ENCODE data around the gene PPP1CA. TPM values are rescaled to one million over a fixed set of nuclear protein-coding genes. Genes with fewer than 3 reads are reported as not detected.

PPP1CA gene
- total RNA-seq, 1 donor from 2014 or later: 159 TPM

- DNase-seq (ENCODE audit: low read depth) (no peak), FAIRE-seq (no peak)
- no peak overlapping the region for H2AFZ ChIP-seq (ENCODE audit: low read depth, low read length)
- TF ChIP-seq EZH2 (IDR thresholded peaks at IDR 0.05; ENCODE audit: insufficient read depth, low read length): no peak
- TF ChIP-seq CTCF (IDR thresholded peaks at IDR 0.05; ENCODE audit: insufficient read depth, low read depth, low read length): no peak
- H3K27me3 Mint-ChIP-seq (ENCODE audit: low read depth, unreplicated experiment): no peaks in the 10 kb centered on the region
- H3K4me1 Mint-ChIP-seq (ENCODE audit: low read depth, unreplicated experiment): peaks cover 39% of the 10 kb centered on the region
- H3K27me3 ChIP-seq (ENCODE audit: insufficient read depth, low read length): no peaks in the 10 kb centered on the region
- H3K4me3 Mint-ChIP-seq (ENCODE audit: unreplicated experiment): peak overlapping the region; percentile 34
- no peaks in the 10 kb centered on the region for H3K9me3 ChIP-seq (ENCODE audit: insufficient read depth, low read depth, low read length)
- peak overlapping the region; percentile 20 for H3K9ac ChIP-seq (ENCODE audit: low read length)
- peak overlapping the region; percentile 60 for H3K4me2 ChIP-seq (ENCODE audit: low read length)
- no peak overlapping the region for H3K27ac Mint-ChIP-seq (ENCODE audit: unreplicated experiment)
- peaks cover 89% of the 10 kb centered on the region for H4K20me1 ChIP-seq (ENCODE audit: insufficient read depth, low read length)
- H3K9me3 Mint-ChIP-seq (ENCODE audit: unreplicated experiment): no peaks in the 10 kb centered on the region
- H3K27ac ChIP-seq (ENCODE audit: low read depth, low read length): no peak overlapping the region
- H3K4me1 ChIP-seq (ENCODE audit: insufficient read depth, low read length): peaks cover 47% of the 10 kb centered on the region
- peaks cover 67% of the 10 kb centered on the region for H3K79me2 ChIP-seq (ENCODE audit: insufficient read depth, low read length)
- H3K4me3 ChIP-seq (ENCODE audit: insufficient read depth, low read depth, low read length): no peak overlapping the region
- H3K36me3 Mint-ChIP-seq (ENCODE audit: low read depth, unreplicated experiment): peaks cover 30% of the 10 kb centered on the region
- peaks cover 14% of the 10 kb centered on the region for H3K36me3 ChIP-seq (ENCODE audit: insufficient read depth, low read length)
Observed at GRCh38 chr11:67365736-67366444, 35.8 kb downstream of the PPP1CA start.

GRCh38 chr11:67364783-67365722 is 36.6 kb downstream of the PPP1CA start:
- no peak overlapping the region for H2AFZ ChIP-seq (ENCODE audit: low read depth, low read length)
- Mint-ChIP-seq H3K9me3 (ENCODE audit: unreplicated experiment) (no peaks in the 10 kb centered on the region), H3K36me3 (ENCODE audit: low read depth, unreplicated experiment) (peaks cover 30% of the 10 kb centered on the region), H3K4me3 (ENCODE audit: unreplicated experiment) (no peak overlapping the region), H3K27ac (ENCODE audit: unreplicated experiment) (no peak overlapping the region), H3K27me3 (ENCODE audit: low read depth, unreplicated experiment) (no peaks in the 10 kb centered on the region), H3K4me1 (ENCODE audit: low read depth, unreplicated experiment) (peaks cover 33% of the 10 kb centered on the region)
- DNase-seq (ENCODE audit: low read depth) (no peak), FAIRE-seq (no peak)
- peaks cover 14% of the 10 kb centered on the region for H3K36me3 ChIP-seq (ENCODE audit: insufficient read depth, low read length)
- TF ChIP-seq CTCF (IDR thresholded peaks at IDR 0.05; ENCODE audit: insufficient read depth, low read depth, low read length) (no peak), EZH2 (IDR thresholded peaks at IDR 0.05; ENCODE audit: insufficient read depth, low read length) (no peak)
- peaks cover 39% of the 10 kb centered on the region for H3K4me1 ChIP-seq (ENCODE audit: insufficient read depth, low read length)
- no peak overlapping the region for H3K9ac ChIP-seq (ENCODE audit: low read length)
- peaks cover 81% of the 10 kb centered on the region for H4K20me1 ChIP-seq (ENCODE audit: insufficient read depth, low read length)
- no peaks in the 10 kb centered on the region for H3K9me3 ChIP-seq (ENCODE audit: insufficient read depth, low read depth, low read length)
- no peak overlapping the region for H3K4me2 ChIP-seq (ENCODE audit: low read length)
- no peak overlapping the region for H3K27ac ChIP-seq (ENCODE audit: low read depth, low read length)
- H3K79me2 ChIP-seq (ENCODE audit: insufficient read depth, low read length): peaks cover 58% of the 10 kb centered on the region
- H3K4me3 ChIP-seq (ENCODE audit: insufficient read depth, low read depth, low read length): no peak overlapping the region
- H3K27me3 ChIP-seq (ENCODE audit: insufficient read depth, low read length): no peaks in the 10 kb centered on the region
